H1 (cell line): ENCODE results near the gene A2ML1. TPM values are rescaled to one million over a fixed set of nuclear protein-coding genes. Genes with fewer than 3 reads are reported as not detected.
A peak's percentile ranks its signal among the peaks of the same experiment; 100 is the strongest.
"Not testable (repeated sequence)": the region's sequence is repeated elsewhere in the genome, so short reads cannot be mapped to it uniquely, and the experiment has no call there.

Experiments used
- CTCF ChIA-PET: fragments of 300-600 bp; sonication (Branson Sonifier 250); formaldehyde crosslinking; loops from one replicate; lab custom pipeline; 2021; ENCODE audit not compliant: partially characterized antibody; lab: Charles Lee
- POLR2A ChIA-PET: fragments of 300-600 bp; sonication (Branson Sonifier 250); formaldehyde crosslinking; loops from one replicate; lab custom pipeline; 2021; ENCODE audit warnings: inconsistent platforms; ENCODE audit not compliant: partially characterized antibody; lab: Charles Lee
- DNase-seq, 2 experiments: peaks; one replicate each; pipeline versions ENCODE4 v3.0.0 to v3.0.0-alpha.2; 2010 to 2022; ENCODE audit warnings: low spot score in 2 of 2, low read depth in 1 of 2, mixed read lengths in 1 of 2
- FAIRE-seq: peaks from 2 replicates; lab custom pipeline; 2011; peaks lifted over from hg19 to GRCh38; lab: Jason Lieb, UNC
- H2AFZ ChIP-seq: 2 replicates; pipeline ENCODE4 v1.8.1; 2012; ENCODE audit warnings: low read length, inconsistent platforms
- H2AK5ac ChIP-seq: 2 replicates; pipeline ENCODE4 v1.6.1; 2013; ENCODE audit warnings: low read depth, low read length
- H2BK120ac ChIP-seq: replicated peaks from 2 replicates; pipeline ENCODE3; 2013; ENCODE audit warnings: low read depth, low read length, inconsistent platforms
- H2BK12ac ChIP-seq: 2 replicates; pipeline ENCODE4 v1.6.1; 2013; ENCODE audit warnings: low read depth, low read length
- H2BK15ac ChIP-seq: 2 replicates; pipeline ENCODE4 v1.6.1; 2013; ENCODE audit warnings: low read length
- H2BK20ac ChIP-seq: 2 replicates; pipeline ENCODE4 v1.6.1; 2013; ENCODE audit warnings: low read length
- H2BK5ac ChIP-seq: 2 replicates; pipeline ENCODE4 v1.6.1; 2013; ENCODE audit warnings: low read depth, low read length
- H3K14ac ChIP-seq: 2 replicates; pipeline ENCODE4 v1.6.1; 2013; ENCODE audit warnings: inconsistent platforms; ENCODE audit not compliant: insufficient read length
- H3K18ac ChIP-seq: 2 replicates; pipeline ENCODE4 v1.6.1; 2013; ENCODE audit warnings: low read length; ENCODE audit errors: extremely low read depth
- H3K23ac ChIP-seq: 2 replicates; pipeline ENCODE4 v1.6.1; 2013; ENCODE audit warnings: inconsistent platforms; ENCODE audit not compliant: insufficient read length
- H3K23me2 ChIP-seq: 2 replicates; pipeline ENCODE4 v1.6.1; 2013; ENCODE audit warnings: low read depth, low read length
- H3K27ac ChIP-seq: 2 replicates; pipeline ENCODE4 v1.6.1; 2011; ENCODE audit warnings: low read depth, low read length, inconsistent platforms
- H3K27me3 ChIP-seq, 4 experiments: replicated peaks in 1 of 4; 1 replicate in 1 of 4; 2 replicates in 3 of 4; pipeline versions ENCODE4 v1.6.1 to v1.8.1; 2011 to 2013; ENCODE audit warnings: low read length in 3 of 4, mild to moderate bottlenecking in 3 of 4, inconsistent platforms in 2 of 4, mixed read lengths in 2 of 4, moderate library complexity in 1 of 4; ENCODE audit not compliant: control insufficient read depth in 3 of 4, insufficient read depth in 3 of 4; ENCODE audit errors: extremely low read depth in 1 of 4
- H3K36me3 ChIP-seq, 4 experiments: 2 replicates each; pipeline versions ENCODE4 v1.6.1 to v1.8.1; 2011 to 2013; ENCODE audit warnings: mild to moderate bottlenecking in 4 of 4, low read length in 3 of 4, moderate library complexity in 2 of 4, control low read depth in 1 of 4, inconsistent platforms in 1 of 4; ENCODE audit not compliant: insufficient read depth in 4 of 4, control insufficient read depth in 2 of 4
- H3K4ac ChIP-seq: replicated peaks from 2 replicates; pipeline ENCODE3; 2013; ENCODE audit warnings: low read length, low read depth, mixed read lengths, inconsistent platforms; ENCODE audit not compliant: insufficient read length
- H3K4me1 ChIP-seq, 4 experiments: replicated peaks in 1 of 4; 1 replicate in 1 of 4; 2 replicates in 3 of 4; pipeline versions ENCODE4 v1.6.1 to v1.8.1; 2011 to 2013; ENCODE audit warnings: low read length in 3 of 4, inconsistent platforms in 2 of 4, mixed read lengths in 1 of 4; ENCODE audit not compliant: insufficient read depth in 4 of 4, control insufficient read depth in 3 of 4
- H3K4me2 ChIP-seq, 2 experiments: 2 replicates each; pipeline versions ENCODE4 v1.6.1 to v1.8.1; 2011 to 2013; ENCODE audit warnings: low read depth in 2 of 2, low read length in 2 of 2, control low read depth in 1 of 2, inconsistent platforms in 1 of 2, mild to moderate bottlenecking in 1 of 2; ENCODE audit not compliant: insufficient read depth in 1 of 2
- H3K4me3 ChIP-seq, 4 experiments: fragments of 200-600, 300-600 bp in 1 of 4; sonication (generic), shearing (Covaris generic), sonication (Bioruptor Twin) in 1 of 4; 2 replicates each; pipeline versions ENCODE4 v1.5.1 to v1.8.1; 2011 to 2016; ENCODE audit warnings: low read length in 4 of 4, low read depth in 3 of 4, control low read depth in 2 of 4, inconsistent platforms in 2 of 4, mild to moderate bottlenecking in 2 of 4, mixed read lengths in 1 of 4, moderate library complexity in 1 of 4; ENCODE audit not compliant: insufficient read depth in 2 of 4; ENCODE audit errors: extremely low read depth in 1 of 4
- H3K56ac ChIP-seq: replicated peaks from 2 replicates; pipeline ENCODE3; 2013; ENCODE audit warnings: low read depth, mild to moderate bottlenecking, mixed read lengths, low read length, inconsistent platforms; ENCODE audit not compliant: insufficient read length
- H3K79me1 ChIP-seq: 2 replicates; pipeline ENCODE4 v1.6.1; 2013; ENCODE audit warnings: low read depth, low read length, control low read depth
- H3K79me2 ChIP-seq, 2 experiments: 2 replicates each; pipeline versions ENCODE4 v1.6.1 to v1.8.1; 2012 to 2013; ENCODE audit warnings: low read length in 2 of 2, mild to moderate bottlenecking in 2 of 2, inconsistent platforms in 1 of 2; ENCODE audit not compliant: insufficient read depth in 2 of 2, control insufficient read depth in 1 of 2
- H3K9ac ChIP-seq, 4 experiments: replicated peaks in 1 of 4; 1 replicate in 1 of 4; 2 replicates in 3 of 4; pipeline versions ENCODE4 v1.6.1 to v1.8.1; 2011 to 2013; ENCODE audit warnings: low read depth in 3 of 4, low read length in 3 of 4, control low read depth in 2 of 4, mild to moderate bottlenecking in 2 of 4, moderate library complexity in 2 of 4, inconsistent platforms in 1 of 4; ENCODE audit errors: extremely low read depth in 1 of 4
- H3K9me3 ChIP-seq, 2 experiments: 2 replicates each; pipeline versions ENCODE4 v1.6.1 to v1.8.1; 2012 to 2013; ENCODE audit warnings: mild to moderate bottlenecking in 2 of 2, moderate library complexity in 2 of 2, control low read depth in 1 of 2, inconsistent platforms in 1 of 2, low read depth in 1 of 2, low read length in 1 of 2, mixed read lengths in 1 of 2; ENCODE audit not compliant: insufficient read depth in 2 of 2
- H4K20me1 ChIP-seq, 2 experiments: replicated peaks in 1 of 2; 2 replicates each; pipeline versions ENCODE3 to v1.8.1; 2011 to 2013; ENCODE audit warnings: inconsistent platforms in 2 of 2, low read length in 2 of 2, mild to moderate bottlenecking in 1 of 2; ENCODE audit not compliant: insufficient read depth in 2 of 2, control insufficient read depth in 1 of 2
- H4K5ac ChIP-seq: 2 replicates; pipeline ENCODE4 v1.6.1; 2013; ENCODE audit warnings: low read length, low read depth, mixed read lengths, inconsistent platforms; ENCODE audit not compliant: insufficient read length
- H4K8ac ChIP-seq: 2 replicates; pipeline ENCODE4 v1.8.0; 2013; ENCODE audit warnings: mild to moderate bottlenecking, moderate library complexity, low read length, inconsistent platforms; ENCODE audit not compliant: insufficient read depth; ENCODE audit errors: extremely low read depth
- H4K91ac ChIP-seq: replicated peaks from 2 replicates; pipeline ENCODE3; 2013; ENCODE audit warnings: low read length, mixed read lengths, inconsistent platforms; ENCODE audit not compliant: insufficient read length
- E2F6 ChIP-seq: IDR thresholded peaks from 2 replicates; pipeline ENCODE4 v1.6.1; 2012; ENCODE audit warnings: inconsistent platforms
- WGBS, 2 experiments: shearing (Covaris generic) in 1 of 2; methylation state at CpG; one replicate each; pipeline versions ENCODE4 v1.1.6 to v1.1.7; 2013 to 2015; ENCODE audit warnings: low lambda C conversion rate in 2 of 2, mixed read lengths in 2 of 2, inconsistent platforms in 1 of 2, low coverage in 1 of 2, missing lambda C conversion rate in 1 of 2; ENCODE audit not compliant: insufficient replicate concordance in 2 of 2, insufficient coverage in 1 of 2, insufficient read length in 1 of 2; ENCODE audit errors: extremely low coverage in 1 of 2, missing lambda C conversion rate in 1 of 2; 5-methylcytosine and 5-hydroxymethylcytosine counted together
- polyA plus RNA-seq, 7 experiments: library from polyadenylated mRNA; depleted of rRNA in 3 of 7; stranded (reverse) in 5 of 7; unstranded in 2 of 7; fragments of >200 nt in 5 of 7; fragments of 200-250 nt in 2 of 7; gene quantifications; 1 replicate in 5 of 7; 2 replicates in 1 of 7; 4 replicates in 1 of 7; pipeline versions ENCODE4 v1.2.1 to v1.2.3, GENCODE V29; 2011 to 2013; ENCODE audit warnings: missing spikeins in 2 of 7, mixed read lengths in 2 of 7
- total RNA-seq: library from RNA; stranded (reverse); fragmentation: NEBNext Ultra II Directional; extraction: Animal tissue kit (Norgen Biotek cat#: 25700); gene quantifications from 2 replicates; pipeline ENCODE4 v1.2.1, GENCODE V29; 2021

A2ML1 gene
- total and polyA plus RNA-seq, 2 of the 8 experiments (the other 6 are each of a cell fraction or from before 2014, with no cell fraction given) = 10.2 to 10.3 TPM

GRCh38 chr12:8794611-8795010 is 27.8 kb upstream of the A2ML1 start:
- not testable (repeated sequence) for H3K4me1 ChIP-seq, H3K9ac ChIP-seq, H4K8ac ChIP-seq, FAIRE-seq, H2BK12ac ChIP-seq, H4K91ac ChIP-seq, H3K27ac ChIP-seq, H3K4ac ChIP-seq, H4K20me1 ChIP-seq, H3K18ac ChIP-seq, H2BK5ac ChIP-seq, H3K23me2 ChIP-seq, H2AK5ac ChIP-seq, H2BK120ac ChIP-seq, H2BK15ac ChIP-seq, H3K4me2 ChIP-seq, H3K27me3 ChIP-seq, H2BK20ac ChIP-seq, H2AFZ ChIP-seq, H3K23ac ChIP-seq, H3K14ac ChIP-seq, H3K4me3 ChIP-seq, H3K79me1 ChIP-seq, H3K56ac ChIP-seq, H4K5ac ChIP-seq
- POLR2A ChIA-PET = interaction anchor here (0.9 to 11.0 kb wide), 9 partner anchors 9 to 270 kb away, joined by 3 to 211 read pairs (median 4); partner anchors contain the start of genes A2ML1 and PHC1
- CTCF ChIA-PET = interaction anchor here (1.4 to 1.6 kb wide), 3 partner anchors 16 to 28 kb away, joined by 3 to 6 read pairs (median 4); partner anchors contain the start of gene A2ML1
- peak in 1 of 2 experiments; percentile 69 for DNase-seq
- Histone ChIP-seq H3K79me2 (peaks cover 0 to 19% of the 10 kb centered on the region in 2 experiments; a peak in 2 of 4 replicates), H3K36me3 (peaks cover 5 to 58% (median 28%) of the 10 kb centered on the region in 4 experiments; a peak in 7 of 8 replicates), H3K9me3 (peaks cover 12 to 22% of the 10 kb centered on the region in 2 experiments)
- WGBS, 2 experiments = 98% methylated on average over 9 of the region's 21 CpGs; no CpG with 5 or more reads in 1 of the 2 experiments
- peak; percentile 57; the same call in 1 of the 2 replicates for TF ChIP-seq E2F6
